GM21515 (cell line): ENCODE data around the gene ATP8B1.
"Not testable (repeated sequence)": the region's sequence is repeated elsewhere in the genome, so short reads cannot be mapped to it uniquely, and the experiment has no call there.

Source experiments
- ATAC-seq: cut with Tn5 transposase; IDR thresholded peaks from one replicate; pipeline ENCODE4 v1.9.1; 2021; ENCODE audit not compliant: unreplicated experiment

ATP8B1 gene

GRCh38 chr18:57677262-57678211, 125.6 kb downstream of the ATP8B1 start:
- ATAC-seq, result no peak

DNA sequence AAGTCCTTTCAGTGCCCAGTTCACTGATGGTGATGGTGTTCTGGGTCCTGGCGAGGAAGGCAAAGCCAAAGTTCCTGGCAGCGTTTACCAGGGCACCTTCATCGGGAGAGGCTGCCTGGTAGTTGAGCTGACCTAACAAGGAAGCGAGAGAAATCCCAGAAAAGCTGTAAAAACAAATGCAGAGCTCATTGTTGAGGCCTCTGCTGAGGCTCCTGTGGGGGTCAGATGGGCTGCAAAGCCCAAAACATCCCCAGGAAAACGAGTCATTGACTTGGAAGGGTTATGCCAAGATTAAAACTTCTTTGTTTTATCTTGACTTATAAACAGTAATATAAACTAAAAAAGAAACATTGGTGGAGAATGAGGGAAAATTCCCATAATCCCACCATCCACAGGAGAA, 128.2 kb downstream of the ATP8B1 start:
- ATAC-seq, result no peak

DNA sequence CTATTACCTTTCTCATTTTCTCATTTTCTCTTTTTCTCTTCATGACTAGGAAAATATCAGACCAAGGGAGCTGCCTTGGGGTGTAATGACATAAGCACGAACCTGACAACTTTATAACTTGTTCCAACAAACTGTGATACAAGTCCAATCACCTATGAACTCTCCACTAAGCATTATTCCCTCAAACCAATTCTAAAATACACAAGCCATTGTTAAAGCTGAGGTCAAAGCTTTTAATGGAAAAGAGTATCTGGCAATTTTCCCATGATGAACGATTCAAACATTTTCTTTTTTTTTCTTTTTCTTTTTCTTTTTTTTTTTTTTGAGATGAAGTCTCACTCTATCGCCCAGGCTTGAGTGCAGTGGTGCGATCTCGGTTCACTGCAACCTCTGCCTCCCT, 133.1 kb downstream of the ATP8B1 start:
- ATAC-seq, result no peak

GRCh38 chr18:57668021-57668420, 135.1 kb downstream of the ATP8B1 start:
- no peak for ATAC-seq

DNA sequence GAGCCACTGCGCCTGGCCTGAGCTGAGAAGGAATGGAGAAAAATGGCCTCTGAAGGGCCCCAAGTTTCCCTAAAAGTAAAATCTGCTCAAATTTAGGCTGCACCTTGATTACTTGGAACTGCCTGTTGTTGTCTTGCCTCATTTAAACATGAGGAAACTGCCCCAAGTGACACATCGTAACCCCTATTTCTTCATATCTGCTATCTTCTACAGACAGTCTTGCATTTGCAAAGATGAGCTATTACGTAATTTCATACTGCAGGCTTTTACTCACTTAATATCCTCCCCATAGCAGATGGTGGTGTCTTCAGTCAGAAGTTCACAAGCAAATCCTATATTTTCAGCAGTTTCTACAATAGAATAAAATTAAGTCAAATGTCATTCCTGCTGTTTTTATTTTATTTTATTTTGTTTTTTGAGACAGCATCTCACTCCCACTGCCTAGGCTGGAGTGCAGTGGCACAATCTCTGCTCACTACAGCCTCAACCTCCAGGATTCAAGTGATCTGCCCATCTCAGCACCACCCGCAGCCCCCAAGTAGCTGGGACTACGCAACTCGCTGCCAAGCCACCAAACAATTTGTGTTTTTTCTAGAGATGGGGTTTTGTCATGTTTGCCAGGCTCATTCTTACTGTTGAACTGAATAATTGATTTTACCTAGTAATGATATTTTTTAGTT, 136.2 kb downstream of the ATP8B1 start:
- no peak for ATAC-seq

- ATAC-seq, result no peak
These were observed 138.4 kb downstream of the ATP8B1 start for GRCh38 chr18:57664568-57665165.

- ATAC-seq, result no peak
These were observed 142.2 kb downstream of the ATP8B1 start for GRCh38 chr18:57660961-57661360.

GRCh38 chr18:57659460-57660102, 143.5 kb downstream of the ATP8B1 start:
- ATAC-seq, result no peak

DNA sequence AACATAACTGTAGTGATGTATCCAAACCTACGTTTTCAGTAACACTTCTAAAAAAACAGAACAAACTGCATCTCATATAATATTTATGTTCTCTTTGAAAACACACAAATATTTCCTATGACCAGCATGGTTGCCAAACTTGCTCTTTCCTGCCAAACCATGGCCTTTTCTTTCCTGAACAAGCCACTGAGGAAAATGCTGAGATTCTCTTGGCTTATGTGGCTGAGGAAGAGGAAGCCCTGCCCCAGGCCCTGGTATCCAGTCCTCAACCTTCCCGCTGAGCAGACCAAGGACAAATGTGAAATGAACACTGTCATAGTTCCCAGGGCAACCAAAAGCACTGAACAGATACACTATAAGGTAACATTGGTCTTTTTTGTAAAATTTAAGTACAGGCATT, 145.6 kb downstream of the ATP8B1 start:
- no peak for ATAC-seq

GRCh38 chr18:57655740-57656139, 147.4 kb downstream of the ATP8B1 start:
- ATAC-seq, result no peak

DNA sequence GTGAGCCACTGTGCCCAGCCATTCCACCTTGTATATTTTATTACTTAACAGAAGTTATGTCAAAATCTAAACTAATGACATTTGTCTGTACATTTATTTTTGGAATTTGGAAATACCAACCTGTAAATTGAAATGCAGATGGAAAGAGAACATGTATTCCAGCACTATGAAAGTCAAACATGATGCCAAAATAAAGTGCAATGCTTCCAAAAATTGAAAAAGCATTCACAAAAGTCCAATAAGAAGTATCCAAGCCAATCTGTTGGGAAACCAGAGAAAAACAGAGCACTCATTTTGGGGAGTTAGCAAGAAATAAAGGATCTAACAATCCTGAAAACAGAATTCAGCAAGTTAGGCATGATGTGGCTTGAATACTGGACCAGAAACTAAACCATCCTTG, 151.2 kb downstream of the ATP8B1 start:
- no peak for ATAC-seq

- ATAC-seq, result peak; percentile 81
These were observed 153.3 kb downstream of the ATP8B1 start for GRCh38 chr18:57649556-57650500.

DNA sequence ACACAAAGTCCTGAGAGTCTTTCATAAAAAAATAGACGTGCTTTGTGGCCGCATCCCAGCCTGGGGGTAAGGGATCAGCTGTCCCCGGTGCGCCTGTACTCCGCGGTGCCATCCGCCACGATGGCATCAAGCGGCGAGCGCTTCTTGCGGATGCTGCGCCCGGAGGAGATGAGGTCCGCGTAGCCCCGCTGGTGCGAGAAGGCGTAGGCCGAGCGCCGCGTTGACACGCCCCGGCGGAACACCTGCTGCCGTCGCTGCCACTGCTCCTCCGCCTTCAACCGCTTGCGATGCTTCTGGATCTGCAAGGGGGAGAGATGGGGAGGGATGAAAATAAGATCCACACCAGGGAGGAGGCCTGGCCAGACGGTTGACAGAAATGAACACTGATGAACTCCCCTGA, 154.7 kb downstream of the ATP8B1 start:
- ATAC-seq, result no peak

DNA sequence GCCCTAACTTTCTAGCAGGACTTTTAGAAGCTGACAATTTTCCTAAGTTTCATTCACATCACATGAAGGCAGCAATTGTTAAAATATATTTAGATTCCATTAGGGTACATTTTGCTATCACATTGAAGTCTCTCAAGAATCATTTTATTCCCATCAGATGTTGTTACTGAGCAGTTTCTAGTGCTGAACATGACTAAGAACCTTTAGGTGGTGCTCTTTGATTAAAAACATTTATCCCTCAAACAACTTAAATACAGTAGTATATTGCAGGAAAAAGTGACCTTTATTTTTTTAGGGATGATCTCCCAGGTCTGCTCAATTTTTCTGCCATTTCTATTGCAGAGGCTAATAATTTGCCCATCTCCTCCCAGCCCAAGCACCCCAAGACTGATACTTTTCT, 158.6 kb downstream of the ATP8B1 start:
- ATAC-seq, result no peak

GRCh38 chr18:57643726-57644125, 159.4 kb downstream of the ATP8B1 start:
- not testable (repeated sequence) for ATAC-seq

DNA sequence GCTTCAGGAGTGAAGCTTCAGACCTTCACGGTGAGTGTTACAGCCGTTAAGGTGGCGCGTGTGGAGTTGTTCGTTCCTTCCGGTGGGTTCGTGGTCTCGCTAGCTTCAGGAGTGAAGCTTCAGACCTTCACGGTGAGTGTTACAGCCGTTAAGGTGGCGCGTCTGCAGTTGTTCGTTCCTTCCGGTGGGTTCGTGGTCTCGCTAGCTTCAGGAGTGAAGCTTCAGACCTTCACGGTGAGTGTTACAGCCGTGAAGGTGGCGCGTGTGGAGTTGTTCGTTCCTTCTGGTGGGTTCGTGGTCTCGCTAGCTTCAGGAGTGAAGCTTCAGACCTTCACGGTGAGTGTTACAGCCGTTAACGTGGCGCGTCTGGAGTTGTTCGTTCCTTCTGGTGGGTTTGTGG, 160.7 kb downstream of the ATP8B1 start:
- ATAC-seq, result not testable (repeated sequence)

DNA sequence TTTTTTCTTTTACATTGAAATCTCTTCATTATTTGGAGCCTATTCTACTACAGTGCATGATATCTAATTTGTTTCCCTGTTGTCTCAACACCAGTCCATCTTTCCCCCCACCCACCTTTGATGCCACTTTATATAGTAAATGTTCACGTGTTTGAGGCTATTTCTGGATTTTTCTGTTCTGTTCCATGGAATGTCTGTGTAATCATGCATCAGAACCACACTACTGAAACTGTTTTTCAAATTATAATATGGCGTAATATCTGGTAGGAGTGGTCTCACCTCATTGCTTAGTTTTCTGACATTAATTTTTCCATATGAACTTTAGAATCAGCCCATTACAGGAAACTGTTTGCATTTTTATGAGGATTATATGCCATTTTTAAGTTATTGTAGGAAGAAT, 162.4 kb downstream of the ATP8B1 start:
- no peak for ATAC-seq

- no peak for ATAC-seq
These were observed 162.9 kb downstream of the ATP8B1 start for GRCh38 chr18:57640236-57640635.

GRCh38 chr18:57635003-57635822, 167.9 kb downstream of the ATP8B1 start:
- no peak for ATAC-seq
